LHCN-M2 (cell line): ENCODE results near the gene MEAF6. TPM values are rescaled to one million over a fixed set of nuclear protein-coding genes. Genes with fewer than 3 reads are reported as not detected.

Experiments
- DNase-seq: peaks from one replicate; pipeline ENCODE4 v3.0.0-alpha.2; 2012; ENCODE audit warnings: low read depth
- total RNA-seq: library from RNA; depleted of rRNA; stranded (reverse); fragments of >200 nt; gene quantifications from 2 replicates; pipeline ENCODE4 v1.2.3, GENCODE V29; 2014; rRNA removed

The MEAF6 gene
- total RNA-seq, 1 experiment from 2014 or later = 90.1 TPM

DNA sequence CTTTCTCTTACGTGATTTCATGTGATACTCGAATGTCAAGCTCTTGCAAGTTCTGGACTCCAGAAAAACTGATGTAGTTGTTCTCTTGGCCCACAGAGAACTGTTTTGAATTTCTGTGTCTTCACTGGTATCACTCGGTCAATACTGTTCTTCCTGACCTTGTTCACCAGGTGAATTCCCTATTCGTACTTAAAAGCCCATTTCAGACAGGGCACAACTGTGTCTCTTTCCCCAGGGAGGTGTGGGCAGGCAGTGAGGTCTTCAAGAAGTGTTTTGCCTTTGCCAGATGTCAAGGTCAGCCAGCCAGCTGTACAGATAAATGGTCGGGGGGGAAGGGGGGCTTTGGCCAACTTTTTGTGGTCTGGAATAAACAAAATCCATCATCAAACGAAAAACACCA, 67.7 kb downstream of the MEAF6 start:
- no peak for DNase-seq

DNA sequence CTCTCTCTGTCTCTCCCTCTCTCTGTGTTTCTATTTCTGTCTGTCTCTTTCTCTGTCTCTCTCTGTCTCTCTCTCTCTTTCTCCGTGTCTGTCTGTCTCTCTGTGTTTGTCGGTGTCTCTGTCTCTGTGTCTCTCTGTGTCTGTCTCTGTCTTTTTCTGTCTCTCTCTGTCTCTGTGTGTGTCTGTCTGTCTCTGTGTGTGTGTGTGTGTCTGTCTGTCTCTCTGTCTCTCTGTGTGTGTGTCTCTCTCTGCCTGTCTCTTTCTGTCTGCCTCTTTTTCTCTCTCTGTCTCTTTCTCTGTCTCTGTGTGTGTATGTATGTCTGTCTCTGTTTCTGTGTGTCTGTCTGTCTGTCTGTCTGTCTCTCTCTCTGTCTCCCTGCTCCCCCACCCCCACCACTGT, 71.9 kb downstream of the MEAF6 start:
- no peak for DNase-seq

Other genes with a start within 250 kb of the MEAF6 start
- 3.3 and 4.7 TPM in 2 replicates for gene ZC3H12A, start 40.2 kb downstream of the MEAF6 start, total RNA-seq
- gene SNIP1, start 39.5 kb upstream of the MEAF6 start, total RNA-seq = 10.6 and 18.6 TPM in 2 replicates
- 13.3 and 13.9 TPM in 2 replicates for gene DNALI1, start 42.2 kb upstream of the MEAF6 start, total RNA-seq
- 65.1 and 73.9 TPM in 2 replicates for gene GNL2, start 81.2 kb upstream of the MEAF6 start, total RNA-seq
- not detected in 2 replicates for gene RSPO1, start 120.1 kb upstream of the MEAF6 start, total RNA-seq
- gene CDCA8, start 177.8 kb upstream of the MEAF6 start, total RNA-seq = 45.3 and 47.6 TPM in 2 replicates